NCI-H187 treated with DMSO at 0.1 percent for 48 hours (cell line): ENCODE results near the gene FGD5.

Experiments used
- DNase-seq: peaks from one replicate; lab custom pipeline; 2025; lab: John Stamatoyannopoulos, UW

The FGD5 gene

DNA sequence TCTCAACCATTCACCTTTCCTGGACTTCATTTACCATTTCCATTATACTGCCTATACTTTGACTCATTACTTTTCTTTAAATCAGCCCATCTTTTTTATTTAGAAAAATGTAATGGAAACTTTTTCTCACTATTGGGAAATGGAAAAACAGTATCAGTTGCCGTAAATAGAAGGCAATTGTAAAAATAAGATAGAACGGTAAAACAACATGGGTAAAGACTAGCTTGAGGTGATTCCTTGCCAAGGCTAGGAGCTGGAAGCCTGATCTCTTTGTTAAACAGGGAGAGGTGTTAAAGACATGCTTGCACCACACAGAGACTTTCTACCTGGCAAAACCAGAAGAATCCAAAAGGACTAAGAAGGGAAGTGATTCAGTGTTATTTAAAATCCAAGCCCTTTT is 5.9 kb downstream of the FGD5 start:
- DNase-seq = no peak

- no peak for DNase-seq
These were observed 7.3 kb downstream of the FGD5 start for GRCh38 chr3:14826069-14826468.

DNA sequence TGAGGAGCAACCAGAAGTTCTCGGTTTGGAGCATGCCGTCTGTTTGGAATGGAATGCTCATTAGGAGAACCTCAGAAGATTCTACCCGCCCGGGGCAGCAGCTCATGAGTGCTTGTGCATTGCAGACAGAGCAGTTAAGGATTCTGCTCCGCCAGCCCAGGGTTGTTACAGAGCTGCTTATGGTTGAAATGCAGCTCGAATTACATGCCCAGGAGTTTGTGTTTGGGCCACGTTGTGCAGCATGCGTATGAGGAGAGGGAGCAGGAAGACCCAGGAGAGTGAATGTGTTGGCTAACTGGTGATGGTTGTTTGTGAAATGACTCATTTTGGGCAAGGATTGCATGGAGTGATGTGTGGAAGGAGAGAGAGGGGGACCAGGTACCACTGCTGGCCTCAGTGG is 9.0 kb downstream of the FGD5 start:
- no peak for DNase-seq

- DNase-seq = no peak
These were observed 11.0 kb downstream of the FGD5 start for GRCh38 chr3:14829811-14830210.

GRCh38 chr3:14831916-14832450 is 13.2 kb downstream of the FGD5 start:
- DNase-seq = no peak

DNA sequence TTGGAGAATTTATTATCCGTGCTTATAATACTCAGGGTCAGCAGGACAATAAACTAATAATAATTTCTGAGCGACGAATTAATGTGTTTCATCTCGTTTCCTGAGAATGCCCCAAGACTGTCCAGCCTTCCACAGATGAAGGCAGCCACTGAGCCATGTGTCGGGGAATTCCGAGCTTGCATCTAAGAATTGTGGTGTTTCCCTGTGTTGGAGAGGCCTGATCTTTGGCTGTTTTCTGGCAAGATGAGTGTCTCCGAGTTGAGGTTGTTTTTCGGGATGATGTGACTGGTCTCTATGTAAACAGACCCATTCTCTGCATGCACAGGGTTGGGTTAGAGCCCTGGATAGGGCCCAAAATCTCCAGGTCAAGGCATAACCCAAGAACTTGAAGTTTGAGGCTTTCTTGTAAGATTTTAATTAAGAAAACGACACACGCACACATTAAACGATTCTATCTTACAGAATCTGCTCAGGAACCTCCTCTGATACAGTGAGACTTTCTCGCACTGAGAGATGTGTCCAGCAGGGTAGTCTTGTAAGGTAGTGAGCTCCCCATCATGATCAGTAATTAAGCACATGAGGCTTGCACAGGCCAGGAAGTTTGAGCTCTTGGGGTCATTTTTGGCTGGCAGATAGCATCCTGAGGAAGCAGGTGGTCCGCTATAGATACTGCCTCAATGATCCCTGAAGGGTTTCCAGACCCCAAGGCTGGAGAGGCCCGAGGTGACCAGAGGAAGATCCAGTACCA is 14.4 kb downstream of the FGD5 start:
- no peak for DNase-seq

DNA sequence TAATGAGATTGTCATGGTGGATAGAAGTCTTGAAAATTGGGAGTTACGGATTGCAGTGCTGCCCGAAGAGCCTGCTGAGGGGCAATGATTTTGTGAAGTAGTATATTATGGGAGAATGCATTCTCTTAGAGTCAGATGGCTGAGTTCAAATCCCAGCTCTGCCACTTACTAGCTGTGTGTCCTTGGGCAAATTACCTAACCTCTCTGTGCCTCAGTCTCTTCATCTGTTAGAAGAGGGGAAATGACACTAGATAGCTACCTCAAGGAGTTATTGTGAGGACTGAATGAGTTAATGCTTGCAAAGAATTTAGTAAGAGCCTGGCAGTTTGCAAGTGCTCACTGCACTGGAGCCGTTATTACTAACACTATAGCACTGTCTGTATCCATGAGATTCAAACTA is 15.4 kb downstream of the FGD5 start:
- DNase-seq = no peak

DNA sequence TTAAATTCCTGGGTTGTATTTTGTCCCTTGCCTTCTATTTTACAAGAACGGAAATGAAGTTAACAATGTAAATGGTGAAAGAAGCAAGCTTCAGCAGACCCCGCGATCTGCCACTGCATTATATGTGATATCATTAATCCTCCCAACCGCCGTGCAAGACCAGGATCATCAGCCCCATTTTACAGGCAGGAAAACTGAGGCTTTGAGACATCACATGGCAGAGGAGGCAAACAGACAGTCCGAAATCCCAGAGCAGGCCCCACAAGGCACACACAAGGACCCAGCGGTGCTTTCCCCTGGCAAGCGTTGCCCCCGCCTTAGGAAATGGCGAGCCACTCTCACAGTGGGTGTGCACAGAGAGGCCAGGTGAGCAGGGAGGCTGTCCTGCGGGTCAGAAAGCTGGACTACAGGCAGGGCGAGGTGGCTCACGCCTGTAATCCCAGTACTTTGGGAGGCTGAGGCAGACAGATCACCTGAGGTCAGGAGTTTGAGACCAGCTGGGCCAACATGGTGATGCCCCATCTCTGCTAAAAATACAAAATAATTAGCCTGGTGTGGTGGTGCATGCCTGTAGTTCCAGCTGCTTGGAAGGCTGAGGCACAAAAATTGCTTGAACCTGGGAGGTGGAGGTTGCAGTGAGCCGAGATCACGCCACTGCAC is 16.2 kb downstream of the FGD5 start:
- no peak for DNase-seq

DNA sequence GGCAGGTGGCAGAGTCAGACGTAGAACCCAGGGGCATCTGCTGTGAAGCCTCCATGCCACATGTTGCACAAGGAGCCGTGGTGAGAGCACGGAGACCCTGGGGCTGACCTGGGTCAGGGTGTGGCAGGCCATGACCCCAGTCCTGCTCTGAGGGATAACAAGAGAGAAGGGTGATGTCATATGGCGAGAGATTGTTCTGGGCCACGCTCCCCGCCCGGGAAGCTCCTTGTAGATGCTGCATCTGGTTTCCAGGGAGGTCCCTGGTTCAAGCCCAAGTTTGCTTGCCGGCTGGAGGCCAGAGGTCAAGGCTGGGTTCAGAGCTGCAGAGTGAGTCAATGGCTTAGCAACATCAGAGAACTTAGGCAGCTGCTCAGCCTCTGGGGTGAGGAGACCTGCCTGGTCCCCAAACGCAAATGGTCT is 17.3 kb downstream of the FGD5 start:
- no peak for DNase-seq

DNA sequence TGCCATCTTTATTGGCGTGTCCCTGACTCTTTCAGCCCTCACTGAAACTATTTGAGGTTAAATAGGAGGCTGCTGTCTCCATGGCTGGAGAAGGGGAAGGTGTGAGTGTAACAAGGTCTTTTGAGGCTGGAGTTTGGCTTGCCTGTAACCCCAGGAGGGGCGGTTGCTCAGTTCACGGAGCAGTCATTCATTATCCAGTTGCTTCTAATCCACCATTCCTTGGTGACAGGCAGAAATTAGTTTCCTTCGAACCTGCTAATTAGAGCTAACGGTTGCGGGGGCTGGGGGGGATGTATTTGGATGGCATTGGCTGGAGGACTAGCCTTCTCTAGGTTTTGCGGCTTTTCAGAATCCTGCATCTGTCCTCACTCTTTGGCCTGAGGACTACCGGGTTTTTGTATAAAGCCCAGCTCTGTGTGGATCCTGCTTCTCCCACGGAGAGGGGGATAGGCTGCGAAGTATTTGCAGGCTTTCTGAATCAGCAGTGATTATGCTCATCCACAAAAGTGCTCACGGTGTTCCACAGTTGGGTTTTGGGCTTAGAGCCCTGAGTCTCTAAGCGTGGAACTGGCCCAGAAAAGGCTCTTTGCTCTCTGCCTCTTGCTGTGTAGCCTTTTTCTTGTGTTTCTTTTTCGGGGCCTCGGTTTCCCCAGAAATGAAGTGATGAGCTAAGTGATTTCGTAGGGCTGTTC is 18.6 kb downstream of the FGD5 start:
- DNase-seq = no peak

GRCh38 chr3:14837878-14838258 is 19.1 kb downstream of the FGD5 start:
- no peak for DNase-seq

DNA sequence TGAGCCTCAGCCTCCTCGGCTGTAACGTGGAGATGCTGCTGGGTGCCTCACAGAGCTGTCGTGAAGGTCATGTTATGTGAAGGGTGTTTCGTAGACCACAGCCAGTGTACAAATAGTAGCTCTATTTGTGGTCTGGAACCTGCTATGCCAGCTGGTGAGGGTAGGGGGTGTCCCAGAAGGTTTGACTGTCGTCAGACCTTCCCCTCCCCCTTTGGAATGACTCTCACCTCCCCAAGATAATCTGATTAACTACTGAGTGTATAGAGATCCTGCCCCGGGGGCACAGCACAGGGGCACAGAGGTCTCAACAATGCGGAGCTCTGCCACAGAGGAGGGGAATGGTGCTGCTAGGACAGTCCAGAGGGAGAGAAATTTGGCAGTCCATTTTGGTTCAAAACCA is 20.5 kb downstream of the FGD5 start:
- no peak for DNase-seq

- DNase-seq = no peak
These were observed 23.1 kb downstream of the FGD5 start for GRCh38 chr3:14841836-14842235.

GRCh38 chr3:14842277-14842676 is 23.5 kb downstream of the FGD5 start:
- DNase-seq = no peak

GRCh38 chr3:14843321-14843720 is 24.6 kb downstream of the FGD5 start:
- no peak for DNase-seq

DNA sequence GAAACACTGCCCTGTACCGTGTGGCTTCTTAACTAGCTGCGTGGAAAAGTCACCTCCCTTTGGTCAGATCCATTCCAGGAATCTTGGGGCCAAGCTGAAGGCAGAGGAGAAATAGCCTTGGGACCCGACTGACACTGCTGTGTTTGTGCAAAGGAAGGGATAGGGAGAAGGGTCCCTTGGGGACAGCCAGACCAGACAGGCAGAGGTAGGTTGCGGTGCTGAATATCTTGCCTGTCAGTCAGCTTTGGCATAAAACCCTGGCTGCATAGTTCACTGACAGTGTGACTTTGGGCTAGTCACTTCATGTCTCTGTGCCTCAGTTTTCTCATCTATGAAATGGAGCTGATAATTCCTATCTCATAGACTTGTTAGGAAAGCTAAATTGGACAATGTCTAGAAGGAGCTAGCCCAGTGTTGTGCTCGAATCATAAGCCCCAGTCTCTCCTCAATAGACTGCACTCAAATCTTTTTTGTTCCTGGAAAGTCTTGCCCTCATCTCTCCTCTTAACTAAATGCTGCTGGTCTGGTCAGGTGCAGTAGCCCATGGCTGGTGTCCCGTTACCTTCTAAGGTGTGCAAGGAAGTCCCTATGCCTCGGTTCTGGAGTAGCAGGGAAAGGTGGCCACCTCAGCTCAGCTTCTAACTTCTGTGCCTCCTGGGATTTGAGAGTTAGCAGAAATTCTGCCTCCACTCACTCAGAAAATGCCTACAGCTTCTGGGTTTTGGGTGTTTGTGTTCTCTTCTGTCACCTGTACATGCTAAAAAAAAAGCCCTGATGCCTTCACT is 25.8 kb downstream of the FGD5 start:
- DNase-seq = no peak

DNA sequence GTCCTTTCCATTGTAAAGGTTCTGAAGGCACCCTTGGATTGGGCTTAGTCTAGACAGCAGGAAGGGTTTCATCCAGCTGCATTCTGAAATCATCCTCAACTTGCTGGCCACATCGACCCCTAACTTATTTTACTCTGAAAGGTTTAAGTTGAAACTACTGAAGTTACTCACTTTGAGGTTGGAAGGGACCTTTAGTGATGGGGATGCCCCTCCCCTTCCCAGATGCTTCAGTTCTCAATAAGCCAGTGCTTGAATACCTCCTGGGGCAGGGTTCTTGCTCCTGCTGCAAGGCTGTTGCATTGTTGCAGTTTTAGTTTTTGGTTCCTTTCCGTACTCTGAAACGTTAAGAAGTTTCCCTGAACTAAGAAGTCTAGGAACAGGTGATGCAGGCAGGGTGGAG is 26.4 kb downstream of the FGD5 start:
- DNase-seq = no peak

DNA sequence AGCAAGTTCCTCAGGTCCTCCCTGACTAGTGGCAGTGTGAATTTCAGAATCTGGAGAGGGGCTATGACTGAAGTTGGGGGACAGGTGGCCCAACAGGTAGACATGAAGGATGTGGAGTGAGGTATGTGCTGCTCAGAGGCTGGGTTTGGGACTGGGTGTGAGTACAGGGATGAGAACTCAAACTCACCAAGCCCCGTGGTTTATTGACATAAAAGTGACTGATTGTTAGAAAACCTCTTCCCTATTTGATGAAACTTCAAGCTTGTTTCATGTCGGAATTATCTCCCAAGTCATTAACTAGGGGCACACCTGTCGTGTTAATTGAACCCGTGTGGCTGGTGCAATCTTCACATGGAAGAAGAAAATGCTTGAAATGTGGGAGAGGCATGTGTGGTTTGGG is 27.1 kb downstream of the FGD5 start:
- no peak for DNase-seq

GRCh38 chr3:14846226-14846880 is 27.6 kb downstream of the FGD5 start:
- no peak for DNase-seq

DNA sequence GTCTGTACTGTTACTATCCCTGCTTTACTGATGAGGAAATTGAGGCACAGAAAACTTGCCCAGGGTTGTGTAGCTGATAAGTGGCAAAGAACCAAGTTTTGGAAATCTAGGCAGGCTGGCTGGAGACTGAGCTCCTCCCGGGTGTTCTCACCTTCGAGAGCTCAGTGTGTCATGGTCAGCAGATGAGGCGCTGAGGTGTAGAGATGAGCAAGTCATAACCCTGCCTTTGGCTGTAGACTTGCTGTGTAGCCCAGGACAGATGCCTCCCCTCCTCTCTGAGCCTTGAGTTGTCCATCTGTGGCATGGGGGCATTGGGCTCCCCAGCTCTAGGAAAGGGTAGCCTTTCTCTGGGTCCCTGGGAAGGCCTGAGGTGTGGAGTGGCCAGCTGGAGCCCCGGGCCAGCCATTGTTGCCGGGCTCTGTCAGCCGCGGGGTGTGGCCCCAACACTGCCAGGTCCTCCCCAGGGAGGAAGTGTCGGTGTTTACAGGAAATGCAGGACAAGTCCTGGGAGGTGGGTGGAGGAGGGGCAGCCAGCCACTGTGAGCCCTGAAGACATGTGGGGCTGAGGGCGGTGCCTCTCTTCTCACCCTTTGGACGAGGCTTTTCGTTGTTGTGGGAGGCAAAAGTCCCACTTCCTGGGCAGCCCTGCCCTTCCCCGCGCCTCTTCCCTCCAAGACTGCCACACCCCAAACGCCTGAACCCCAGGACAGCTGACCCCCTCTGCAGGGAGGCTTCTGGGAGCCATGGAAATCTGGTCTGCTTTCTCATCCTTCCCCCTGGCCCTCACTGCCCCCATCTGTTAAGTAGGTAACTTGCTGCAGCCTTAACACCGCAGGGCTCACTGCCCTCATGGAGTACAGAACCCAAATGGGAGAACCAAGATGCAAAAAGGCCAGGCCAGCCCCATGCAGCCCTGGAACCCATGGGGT is 29.1 kb downstream of the FGD5 start:
- DNase-seq = no peak

DNA sequence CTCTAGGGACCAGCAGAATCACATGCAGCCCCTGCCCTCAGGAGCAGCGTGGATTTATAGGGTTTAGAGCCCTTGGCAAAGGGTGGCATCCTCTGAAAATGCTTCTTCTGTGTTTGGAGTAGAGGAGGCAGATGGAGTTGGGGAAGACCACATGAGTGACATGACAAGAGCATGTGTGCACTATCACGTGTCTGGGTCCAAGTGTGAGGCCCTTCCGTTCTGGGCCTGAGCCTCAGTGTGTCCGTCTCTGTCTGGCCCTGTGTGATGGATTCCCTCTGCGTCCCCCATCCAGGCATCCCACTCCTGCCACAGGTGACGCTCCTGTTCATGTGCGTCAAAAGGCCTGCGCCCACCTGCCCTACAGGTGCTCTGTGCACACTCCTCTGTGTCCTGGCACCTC is 30.1 kb downstream of the FGD5 start:
- no peak for DNase-seq
